Calu3 (cell line): ENCODE results near the gene BOD1L1. TPM values are rescaled to one million over a fixed set of nuclear protein-coding genes. Genes with fewer than 3 reads are reported as not detected.
A peak's percentile ranks its signal among the peaks of the same experiment; 100 is the strongest.

ENCODE experiments used
- BruUV-seq: library from RNA; stranded (reverse); fragments of 400-500 nt; replicated peaks from 2 replicates; lab custom pipeline; 2021; lab: Mats Ljungman, UMichigan
- CTCF ChIA-PET: fragments of 300-600 bp; sonication (Branson Sonifier 250); formaldehyde crosslinking; loops from one replicate; lab custom pipeline; 2022; ENCODE audit warnings: antibody characterized with exemption; lab: Charles Lee
- DNase-seq: peaks from one replicate; pipeline ENCODE4 v3.0.0; 2022
- H3K27ac Mint-ChIP-seq: one replicate; pipeline ENCODE4 v1.8.0; 2022; ENCODE audit warnings: mixed read lengths; ENCODE audit not compliant: unreplicated experiment
- H3K27me3 Mint-ChIP-seq: one replicate; pipeline ENCODE4 v1.8.0; 2022; ENCODE audit warnings: mixed read lengths; ENCODE audit not compliant: unreplicated experiment
- H3K36me3 Mint-ChIP-seq: one replicate; pipeline ENCODE4 v1.8.0; 2022; ENCODE audit warnings: mild to moderate bottlenecking, moderate library complexity, mixed read lengths; ENCODE audit not compliant: insufficient read depth, unreplicated experiment
- H3K4me1 Mint-ChIP-seq: one replicate; pipeline ENCODE4 v1.8.0; 2022; ENCODE audit warnings: mild to moderate bottlenecking, low read depth, mixed read lengths; ENCODE audit not compliant: unreplicated experiment
- H3K4me3 Mint-ChIP-seq: one replicate; pipeline ENCODE4 v1.8.0; 2022; ENCODE audit warnings: mild to moderate bottlenecking, low read depth, moderate library complexity, mixed read lengths; ENCODE audit not compliant: unreplicated experiment
- H3K9me3 Mint-ChIP-seq: one replicate; pipeline ENCODE4 v1.8.0; 2022; ENCODE audit warnings: low read depth, mixed read lengths; ENCODE audit not compliant: unreplicated experiment
- CTCF ChIP-seq: fragments of 200-600 bp; IDR thresholded peaks from one replicate; pipeline ENCODE4 v1.8.0; 2022; ENCODE audit warnings: antibody characterized with exemption; ENCODE audit not compliant: unreplicated experiment
- intact Hi-C: fragments of 100-400 bp; cut with micrococcal nuclease; formaldehyde crosslinking; loops from one replicate; pipeline ENCODE4 v1.10.0; 2022; ENCODE audit not compliant: unreplicated experiment
- total RNA-seq: library from RNA; stranded (reverse); gene quantifications from 2 replicates; pipeline ENCODE4 v1.2.3, GENCODE V29; 2022

Gene BOD1L1
- total RNA-seq, 1 experiment from 2014 or later, result 25.7 TPM

GRCh38 chr4:13546941-13547484 lies 80.5 kb downstream of the BOD1L1 start:
- H3K27ac Mint-ChIP-seq, result no peak overlapping the region
- intact Hi-C loops, result loop anchor here (5.0 kb wide), 2 partner anchors 65 to 870 kb away; partner anchors contain the start of gene RAB28

GRCh38 chr4:13546142-13546940 lies 81.2 kb downstream of the BOD1L1 start:
- Mint-ChIP-seq H3K27me3 (peaks cover 21% of the 10 kb centered on the region), H3K4me1 (no peaks in the 10 kb centered on the region), H3K27ac (no peak overlapping the region), H3K9me3 (no peaks in the 10 kb centered on the region), H3K36me3 (peaks cover 18% of the 10 kb centered on the region), H3K4me3 (peak overlapping the region; percentile 58)
- intact Hi-C loops, result loop anchor here (5.0 kb wide), 2 partner anchors 64 to 869 kb away; partner anchors contain the start of gene RAB28
- no TSS peak for BruUV-seq
- no peak for DNase-seq
- no peak for TF ChIP-seq CTCF
- CTCF ChIA-PET, result no interaction called here

More at GRCh38 chr4:13546941-13547484, 80.5 kb downstream of the BOD1L1 start:
- CTCF ChIA-PET, result no interaction called here
- no TSS peak for BruUV-seq
- no peak for TF ChIP-seq CTCF
- peaks cover 28% of the 10 kb centered on the region for H3K27me3 Mint-ChIP-seq
- H3K4me3 Mint-ChIP-seq, result peak overlapping the region; percentile 58
- no peaks in the 10 kb centered on the region for H3K9me3 Mint-ChIP-seq
- no peak for DNase-seq
- H3K4me1 Mint-ChIP-seq, result no peaks in the 10 kb centered on the region
- H3K36me3 Mint-ChIP-seq, result peaks cover 18% of the 10 kb centered on the region

- no peaks in the 10 kb centered on the region for H3K4me1 Mint-ChIP-seq
- intact Hi-C loops, result loop anchor here (5.0 kb wide), 2 partner anchors 63 to 868 kb away; partner anchors contain the start of gene RAB28
- no peak for TF ChIP-seq CTCF
- no TSS peak for BruUV-seq
- CTCF ChIA-PET, result no interaction called here
- H3K9me3 Mint-ChIP-seq, result no peaks in the 10 kb centered on the region
- peak overlapping the region; percentile 85 for H3K4me3 Mint-ChIP-seq
- H3K27me3 Mint-ChIP-seq, result peaks cover 12% of the 10 kb centered on the region
- peak overlapping the region; percentile 70 for H3K27ac Mint-ChIP-seq
- H3K36me3 Mint-ChIP-seq, result peaks cover 18% of the 10 kb centered on the region
- no peak for DNase-seq
Observed at GRCh38 chr4:13545394-13545808, 82.1 kb downstream of the BOD1L1 start.

GRCh38 chr4:13544606-13545393 lies 82.7 kb downstream of the BOD1L1 start:
- Mint-ChIP-seq H3K36me3 (peaks cover 18% of the 10 kb centered on the region), H3K9me3 (no peaks in the 10 kb centered on the region), H3K27ac (peak overlapping the region; percentile 70), H3K4me3 (peak overlapping the region; percentile 85), H3K4me1 (no peaks in the 10 kb centered on the region), H3K27me3 (peaks cover 9% of the 10 kb centered on the region)
- DNase-seq, result peak; percentile 78
- BruUV-seq, result no TSS peak
- intact Hi-C loops, result loop anchor here (5.0 kb wide), 2 partner anchors 62 to 867 kb away; partner anchors contain the start of gene RAB28
- TF ChIP-seq CTCF, result no peak
- CTCF ChIA-PET, result interaction anchor here (0.6 kb wide), 1 partner anchor 758 kb away, joined by 6 read pairs; no protein-coding TSS in a partner anchor
